NCI-H2107 (cell line): Measurements from ENCODE around the gene MMP1.
"Not testable (repeated sequence)": the region's sequence is repeated elsewhere in the genome, so short reads cannot be mapped to it uniquely, and the experiment has no call there.

Experiments used
- DNase-seq: peaks from one replicate; lab custom pipeline; 2025; lab: John Stamatoyannopoulos, UW

Gene MMP1

GRCh38 chr11:102760344-102761035 lies 37.5 kb downstream of the MMP1 start:
- no peak for DNase-seq

GRCh38 chr11:102757823-102758549 lies 40.0 kb downstream of the MMP1 start:
- no peak for DNase-seq

GRCh38 chr11:102753267-102753666 lies 44.7 kb downstream of the MMP1 start:
- DNase-seq = no peak

- no peak for DNase-seq
These were observed 46.3 kb downstream of the MMP1 start for GRCh38 chr11:102751673-102752072.

GRCh38 chr11:102749101-102749722 lies 48.7 kb downstream of the MMP1 start:
- no peak for DNase-seq

GRCh38 chr11:102746746-102747578 lies 51.0 kb downstream of the MMP1 start:
- DNase-seq = not testable (repeated sequence)
